Adrenal gland (tissue), 5 donors: Measurements from ENCODE around the gene EIF2S3B.

Experiments used
- CTCF ChIP-seq, 6 experiments: fragments of 450-650 bp in 4 of 6; fragments of 200-600 bp in 2 of 6; sonication (generic) in 1 of 6; IDR thresholded peaks; 1 replicate in 5 of 6; 2 replicates in 1 of 6; pipeline versions ENCODE4 v1.5.1 to v1.8.0; 2016 to 2021; ENCODE audit warnings: antibody characterized with exemption in 6 of 6, mild to moderate bottlenecking in 2 of 6, moderate library complexity in 1 of 6
- POLR2A ChIP-seq, 2 donors: fragments of 450-650 bp; IDR thresholded peaks; one replicate each; pipeline ENCODE4 v1.6.1; 2017; ENCODE audit warnings: antibody characterized with exemption in 2 of 2, mild to moderate bottlenecking in 2 of 2, moderate library complexity in 1 of 2
- donor health status: DM: no; HTN: no; CAD: no.

- TF ChIP-seq CTCF (IDR thresholded peaks at IDR 0.05) (no peak), POLR2A (IDR thresholded peaks at IDR 0.05) (no peak)
Observed at GRCh38 chr12:10543499-10543898, 37.8 kb downstream of the EIF2S3B start.
